HG02571 (cell line): ENCODE measurements around the gene PHACTR2.
"Not testable (repeated sequence)": the region's sequence is repeated elsewhere in the genome, so short reads cannot be mapped to it uniquely, and the experiment has no call there.

Source experiments
- ATAC-seq: cut with Tn5 transposase; IDR thresholded peaks from one replicate; pipeline ENCODE4 v1.9.1; 2021; ENCODE audit warnings: mild to moderate bottlenecking, moderate library complexity; ENCODE audit not compliant: unreplicated experiment

The PHACTR2 gene

DNA sequence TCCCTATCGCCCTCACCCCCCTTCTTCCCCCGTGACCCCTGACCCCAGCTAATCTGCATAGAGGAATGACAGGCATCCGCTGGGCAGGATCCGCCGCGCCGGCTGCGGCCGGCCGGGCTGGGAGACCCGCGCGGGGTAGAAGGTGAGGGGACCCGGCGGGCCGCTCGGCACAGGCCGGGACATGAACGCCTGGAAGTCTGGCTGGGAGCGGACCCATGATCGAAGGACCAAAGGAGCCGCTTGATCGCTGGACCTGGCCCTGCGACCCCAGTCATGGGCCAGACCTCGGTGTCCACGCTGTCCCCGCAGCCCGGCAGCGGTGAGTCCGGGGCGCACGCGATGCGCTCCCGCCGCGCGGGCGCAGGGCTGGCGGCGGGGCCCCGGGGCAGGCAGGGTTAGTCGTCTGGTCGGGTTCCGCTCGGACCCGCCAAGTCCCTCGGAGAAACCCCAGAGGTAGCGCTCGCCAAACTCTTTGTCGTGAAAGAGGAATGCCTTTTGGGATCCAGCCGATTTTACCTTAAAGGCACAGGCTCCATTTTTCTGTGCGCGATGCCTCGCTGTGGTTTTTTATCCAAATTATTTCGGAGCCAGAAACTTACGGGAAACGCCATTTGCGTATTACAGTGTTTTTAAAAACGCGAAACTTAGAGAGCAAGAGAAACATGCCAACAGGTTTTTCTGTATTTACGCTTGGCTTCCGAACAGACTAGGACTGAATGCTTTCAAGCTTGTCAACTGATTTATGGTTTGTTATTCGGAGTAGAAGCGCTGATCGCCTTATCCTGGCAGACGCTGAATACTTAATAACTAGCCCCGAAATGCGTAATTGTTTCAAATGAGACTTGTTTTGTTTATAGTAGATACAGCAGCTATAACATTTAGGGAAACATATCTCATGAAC lies at the start of gene PHACTR2:
TSS of gene PHACTR2 (plus strand) at position 75 of the 901 bp plus-strand sequence. CDS start at position 274, 199 bp downstream.
- ATAC-seq: no peak

DNA sequence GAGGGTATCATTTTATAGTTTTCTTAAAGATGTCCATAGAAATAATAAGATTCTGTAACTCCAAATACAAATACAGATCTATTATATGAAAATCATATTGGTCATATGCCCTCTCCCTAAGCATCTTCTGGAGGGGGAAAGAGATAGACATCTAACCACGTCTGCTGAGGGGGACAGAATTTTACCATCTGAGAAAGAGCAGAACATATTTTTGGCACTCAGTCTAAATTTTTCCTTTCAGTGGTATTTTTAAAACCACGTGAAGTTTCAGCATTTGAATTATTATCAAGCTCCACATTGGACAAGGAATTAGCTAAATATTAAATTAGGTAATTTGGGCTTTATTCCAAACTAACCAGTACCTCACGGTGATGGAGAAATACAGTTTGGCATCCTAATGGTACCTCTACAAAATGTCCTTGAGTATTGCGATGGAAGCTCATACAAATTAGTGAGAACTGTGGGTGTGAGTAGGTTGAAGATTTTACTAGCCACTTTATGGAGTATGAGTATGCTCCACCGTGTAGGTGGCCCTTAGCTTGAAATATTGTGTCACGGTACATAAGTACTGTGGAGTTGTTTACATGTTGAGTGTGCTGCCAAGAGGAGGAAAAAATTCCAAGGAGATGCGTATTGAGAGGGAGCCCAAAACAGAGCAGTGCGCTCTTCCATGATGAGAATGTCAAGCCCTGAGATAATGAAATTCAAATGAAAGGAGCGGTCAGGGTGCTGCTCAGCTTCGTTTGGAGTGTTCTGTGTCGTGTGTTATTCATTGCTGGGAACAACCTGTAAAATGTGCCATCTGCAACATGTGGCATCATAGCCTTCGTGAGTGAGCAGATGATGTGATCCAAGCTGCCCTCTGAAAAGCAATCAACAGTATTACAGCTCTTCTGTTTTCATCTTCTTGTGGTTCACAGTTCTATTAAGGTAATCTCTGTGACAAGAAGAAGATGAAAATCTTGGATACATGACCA lies 48.4 kb upstream of the PHACTR2 start:
- ATAC-seq: no peak

DNA sequence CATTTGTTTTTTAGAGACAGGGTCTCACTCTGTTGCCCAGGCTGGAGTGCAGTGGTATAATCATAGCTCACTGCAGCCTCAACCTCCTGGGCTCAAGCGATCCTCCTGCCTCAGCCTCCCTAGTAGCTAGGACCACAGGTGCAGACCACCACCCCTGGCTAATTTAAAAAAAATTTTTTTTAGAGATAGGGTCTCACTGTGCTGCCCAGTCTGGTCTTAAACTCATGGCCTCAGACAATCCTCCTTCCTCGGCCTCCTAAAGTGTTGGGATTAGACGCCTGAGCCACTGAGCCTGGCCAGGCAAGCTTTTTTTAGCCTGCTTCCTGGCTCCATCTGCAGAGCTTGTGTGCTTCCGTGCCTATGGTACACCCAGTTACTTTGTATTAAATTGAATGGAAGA lies 46.6 kb upstream of the PHACTR2 start:
- ATAC-seq: not testable (repeated sequence)

DNA sequence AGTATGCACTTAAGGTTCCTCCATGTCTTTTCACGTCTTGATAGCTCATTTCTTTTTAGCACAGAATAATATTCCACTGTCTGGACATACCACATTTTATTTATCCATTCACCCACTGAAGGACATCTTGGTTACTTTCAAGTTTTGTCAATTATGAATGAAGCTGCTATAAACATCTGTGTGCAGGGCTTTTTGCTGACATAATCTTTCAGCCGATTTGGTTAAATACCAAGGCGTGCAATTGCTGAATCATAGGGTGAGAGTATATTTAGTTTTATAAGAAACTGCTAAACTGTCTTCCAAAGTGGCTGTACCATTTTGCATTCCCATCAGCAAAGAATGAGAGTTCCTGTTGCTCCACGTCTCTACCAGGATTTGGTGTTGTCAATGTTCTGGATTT lies 44.9 kb upstream of the PHACTR2 start:
- ATAC-seq: no peak

GRCh38 chr6:143634486-143634885 lies 43.3 kb upstream of the PHACTR2 start:
- ATAC-seq: no peak

DNA sequence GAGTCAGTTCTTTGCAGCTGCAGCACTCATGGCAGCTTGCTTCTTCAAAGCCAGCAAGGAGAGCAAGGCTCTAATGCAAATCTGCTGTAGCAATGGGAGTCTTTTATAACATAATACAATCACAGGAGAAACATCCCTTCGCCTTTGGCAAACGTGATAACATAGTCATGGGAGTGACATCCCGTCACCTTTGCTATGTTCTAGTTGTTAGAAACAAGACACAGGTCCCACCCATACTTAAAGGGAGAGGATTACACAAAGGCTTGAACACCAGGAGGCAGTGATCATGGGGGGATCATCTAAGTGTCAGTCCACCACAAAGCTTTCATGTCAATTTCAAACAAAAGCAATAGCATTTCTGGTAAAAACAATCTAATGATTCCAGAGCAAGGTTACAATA lies 40.1 kb upstream of the PHACTR2 start:
- ATAC-seq: no peak

DNA sequence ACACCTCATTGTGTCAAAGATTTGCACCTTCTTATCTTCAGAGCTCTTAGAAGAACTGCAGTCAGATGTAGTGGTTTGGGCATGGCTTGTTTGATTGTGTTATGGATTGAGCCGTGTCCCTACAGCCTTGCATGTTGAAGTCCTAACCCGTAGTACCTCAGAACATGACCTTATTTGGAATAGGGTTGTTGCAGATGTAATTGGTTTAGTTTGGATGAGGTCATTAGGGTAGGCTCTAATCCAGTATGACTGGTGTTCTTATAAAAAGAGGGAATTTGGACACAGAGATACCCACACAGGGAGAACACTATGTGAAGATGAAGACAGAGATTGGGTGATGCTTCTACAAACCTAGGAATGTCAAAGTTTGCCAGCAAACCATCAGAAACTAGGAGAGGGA lies 35.4 kb upstream of the PHACTR2 start:
- no peak for ATAC-seq

DNA sequence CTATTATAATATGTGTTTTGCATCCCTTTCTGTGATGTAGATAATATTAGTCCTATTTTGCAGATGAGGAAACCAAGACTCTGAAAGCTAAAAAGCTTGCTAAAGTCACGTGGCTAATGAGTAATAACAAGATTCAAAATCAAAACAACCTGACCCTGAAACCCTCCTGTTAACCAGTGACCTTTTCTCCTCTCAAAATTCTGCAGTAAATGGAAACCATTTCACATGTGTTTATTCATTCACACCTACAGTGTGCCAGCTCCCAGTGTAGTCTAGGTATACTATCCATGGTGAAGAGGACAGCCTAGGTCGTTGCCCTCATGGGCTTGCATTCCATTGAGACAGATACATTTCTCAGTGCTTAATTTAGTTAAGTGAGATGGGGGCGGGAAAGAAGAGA lies 30.6 kb upstream of the PHACTR2 start:
- ATAC-seq: no peak

DNA sequence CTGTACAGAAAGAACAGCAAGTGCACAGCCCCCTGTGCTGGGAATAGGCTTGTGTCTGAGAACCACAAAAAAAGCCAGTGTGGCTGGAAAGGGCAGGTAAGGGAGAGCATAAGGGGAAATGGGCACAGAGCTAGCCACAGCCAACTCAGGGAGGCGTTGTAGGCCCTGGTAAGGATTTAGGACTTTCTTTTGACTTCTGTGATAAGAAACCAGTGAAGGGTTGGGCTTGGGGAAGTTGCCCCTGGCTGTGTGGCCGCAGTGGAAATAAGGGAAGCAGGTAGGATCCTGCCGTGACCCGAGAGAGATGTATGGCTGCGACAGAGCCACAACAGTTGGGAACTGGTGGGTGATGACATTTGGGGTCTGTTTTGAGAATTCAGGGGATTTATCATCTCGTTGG lies 30.0 kb upstream of the PHACTR2 start:
- ATAC-seq: no peak

DNA sequence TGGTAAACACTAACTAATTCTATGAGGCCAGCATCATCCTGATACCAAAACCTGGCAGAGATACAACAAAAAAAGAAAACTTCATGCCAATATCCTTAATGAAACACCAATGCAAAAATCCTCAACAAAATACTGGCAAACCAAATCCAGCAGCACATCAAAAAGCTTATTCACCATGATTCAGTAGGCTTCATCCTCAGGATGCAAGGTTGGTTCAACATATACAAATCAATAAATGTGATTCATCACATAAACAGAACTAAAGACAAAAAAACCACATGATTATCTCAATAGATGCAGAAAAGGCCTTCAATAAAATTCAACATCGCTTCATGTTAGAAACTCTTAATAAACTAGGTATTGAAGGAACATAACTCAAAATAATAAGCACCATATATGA lies 28.4 kb upstream of the PHACTR2 start:
- not testable (repeated sequence) for ATAC-seq

DNA sequence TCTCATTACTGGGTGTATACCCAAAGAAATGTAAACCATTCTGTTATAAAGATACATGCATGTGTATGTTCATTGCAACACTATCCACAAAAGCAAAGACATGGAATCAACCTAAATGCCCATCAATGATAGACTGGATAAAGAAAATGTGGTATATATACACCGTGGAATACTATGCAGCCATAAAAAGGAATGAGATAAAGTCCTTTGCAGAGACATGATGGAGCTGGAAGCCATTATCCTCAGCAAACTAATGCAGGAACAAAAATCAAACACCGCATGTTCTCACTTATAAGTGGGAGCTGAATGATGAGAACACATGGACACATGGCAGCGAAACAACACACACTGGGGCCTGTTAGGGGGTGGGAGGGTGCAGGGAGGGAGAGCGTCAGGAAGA lies 26.4 kb upstream of the PHACTR2 start:
- ATAC-seq: not testable (repeated sequence)

DNA sequence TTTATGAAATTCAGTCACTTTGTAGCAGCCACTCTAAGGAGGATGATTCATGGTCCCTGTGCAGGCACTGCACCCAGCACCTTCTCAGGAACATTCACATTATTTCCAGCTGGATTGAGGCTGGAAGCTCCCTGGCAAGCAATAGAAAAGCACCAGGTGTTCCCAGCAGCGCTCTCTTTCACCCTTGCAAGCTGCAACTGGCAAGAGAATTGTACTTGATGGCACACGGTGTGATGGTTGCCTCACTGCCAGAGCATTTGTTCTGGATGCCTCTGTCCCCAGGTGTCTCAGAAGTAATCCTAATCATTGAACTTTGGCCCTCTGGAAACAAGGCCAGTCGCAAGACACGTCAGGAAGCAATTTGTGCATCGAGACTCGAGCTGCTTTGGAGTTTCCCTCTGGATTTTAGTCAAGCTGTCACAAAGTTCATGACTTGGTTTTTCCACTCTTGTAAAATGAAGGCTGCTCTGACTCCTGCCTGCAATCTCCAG lies 24.9 kb upstream of the PHACTR2 start:
- ATAC-seq: no peak

DNA sequence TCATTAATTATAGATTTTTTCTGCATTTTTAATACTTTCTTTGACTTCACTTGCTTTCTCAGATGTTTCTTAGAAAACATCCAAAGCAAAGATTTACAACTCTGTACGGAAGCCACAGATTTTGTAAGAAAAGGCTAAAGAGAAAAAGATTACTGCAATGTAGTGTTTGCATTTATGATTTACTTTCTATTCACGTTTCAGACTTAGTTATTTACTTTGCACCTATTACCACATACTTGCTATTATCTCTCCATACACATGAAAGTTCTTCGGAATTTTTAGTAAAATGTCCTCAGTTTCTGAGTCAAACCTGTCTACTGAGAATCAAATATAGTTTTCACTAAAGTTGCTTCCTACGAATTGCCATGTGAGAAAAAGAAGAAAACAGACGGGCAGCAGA lies 22.2 kb upstream of the PHACTR2 start:
- ATAC-seq: no peak

- no peak for ATAC-seq
These were observed 21.7 kb upstream of the PHACTR2 start for GRCh38 chr6:143656026-143656425.

GRCh38 chr6:143657809-143658208 lies 20.0 kb upstream of the PHACTR2 start:
- ATAC-seq: no peak

- not testable (repeated sequence) for ATAC-seq
These were observed 17.6 kb upstream of the PHACTR2 start for GRCh38 chr6:143660170-143660569.

- no peak for ATAC-seq
These were observed 13.6 kb upstream of the PHACTR2 start for GRCh38 chr6:143664171-143664570.

- not testable (repeated sequence) for ATAC-seq
These were observed 11.8 kb upstream of the PHACTR2 start for GRCh38 chr6:143666007-143666406.

DNA sequence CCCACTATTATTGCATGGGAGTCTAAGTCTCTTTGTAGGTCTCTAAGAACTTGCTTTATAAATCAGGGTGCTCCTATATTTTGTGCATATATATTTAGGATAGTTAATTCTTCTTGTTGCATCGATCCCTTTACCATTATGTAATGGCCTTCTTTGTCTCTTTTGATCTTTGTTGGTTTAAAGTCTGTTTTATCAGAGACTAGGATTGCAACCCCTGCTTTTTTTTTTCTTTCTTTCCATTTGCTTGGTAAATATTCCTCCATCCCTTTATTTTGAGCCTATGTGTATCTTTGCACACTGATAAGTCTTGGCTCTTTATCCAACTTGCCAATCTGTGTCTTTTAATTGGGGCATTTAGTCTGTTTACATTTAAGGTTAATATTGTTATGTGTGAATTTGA lies 8.3 kb upstream of the PHACTR2 start:
- not testable (repeated sequence) for ATAC-seq

DNA sequence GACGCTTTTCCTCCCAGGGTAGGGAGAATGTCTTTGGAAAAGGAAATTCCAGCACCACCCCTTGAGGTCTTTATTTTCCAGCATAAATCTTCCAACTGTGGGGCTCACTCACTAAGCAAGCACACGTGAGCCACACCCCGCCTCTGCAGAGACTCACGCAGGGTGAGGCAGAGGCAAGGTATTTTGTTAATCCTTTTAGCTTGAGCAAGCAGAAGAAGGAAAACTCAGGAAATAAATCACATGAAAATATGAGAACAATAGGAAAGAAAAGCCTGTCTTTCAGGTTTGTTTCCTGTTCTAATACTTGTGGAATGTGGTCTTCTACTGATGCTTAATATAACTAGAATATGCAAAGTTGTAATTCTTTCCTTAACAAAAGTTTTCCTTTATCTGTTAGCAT lies 4.1 kb upstream of the PHACTR2 start:
- no peak for ATAC-seq
